NCI-H460 (cell line): ENCODE results near the gene SMURF1. TPM values are rescaled to one million over a fixed set of nuclear protein-coding genes. Genes with fewer than 3 reads are reported as not detected.
"Not testable (repeated sequence)": the region's sequence is repeated elsewhere in the genome, so short reads cannot be mapped to it uniquely, and the experiment has no call there.

Experiments
- DNase-seq: peaks from one replicate; pipeline ENCODE4 v3.0.0-alpha.2; 2016; ENCODE audit warnings: low read depth; ENCODE audit errors: extremely low read depth
- total RNA-seq: library from RNA; depleted of rRNA; stranded (reverse); fragments of >200 nt; shearing (Covaris generic); gene quantifications from 2 replicates; pipeline ENCODE4 v1.2.3, GENCODE V29; 2014

The SMURF1 gene
- total RNA-seq, 1 experiment from 2014 or later, result 26.4 TPM

DNA sequence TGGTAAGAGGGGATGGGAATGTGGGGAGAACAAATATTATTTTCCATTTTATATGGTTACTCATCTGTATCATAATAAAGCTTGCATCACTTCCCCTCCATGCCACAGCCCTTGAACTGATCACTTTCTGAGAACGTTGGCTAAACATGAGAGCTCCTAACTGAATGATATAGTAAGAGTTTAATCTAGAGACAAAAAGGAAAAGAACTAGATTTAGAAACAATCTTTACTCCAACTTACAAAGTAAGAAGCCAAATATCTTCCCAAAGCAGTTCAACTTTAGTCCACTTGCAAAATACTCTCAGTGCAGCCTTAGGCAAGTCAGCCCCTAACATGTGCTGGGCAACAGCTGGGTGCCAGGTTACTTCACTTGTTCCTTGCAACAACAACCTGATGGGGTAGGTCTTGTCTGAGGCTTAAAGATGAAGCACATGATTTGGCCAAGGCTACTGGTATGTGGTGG, 20.3 kb downstream of the SMURF1 start:
- no peak for DNase-seq

DNA sequence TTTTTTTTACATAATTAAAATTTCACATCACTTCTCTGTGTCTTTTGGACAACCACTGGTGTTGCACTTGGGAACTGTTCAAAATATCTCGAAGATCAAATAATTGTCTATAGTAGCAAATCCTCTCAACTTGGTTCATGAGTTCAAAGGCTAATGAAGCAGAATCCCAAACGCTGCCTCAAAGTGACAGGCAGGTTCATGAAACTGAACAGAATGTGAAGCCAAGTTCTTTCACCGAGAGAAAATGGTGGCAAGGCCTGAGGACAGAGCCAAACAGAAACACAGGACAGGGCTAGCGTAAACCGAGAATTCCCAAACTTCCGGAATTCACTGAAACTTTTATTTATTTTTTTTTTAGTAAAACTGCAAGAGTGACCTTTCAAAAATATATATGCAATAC, 21.1 kb downstream of the SMURF1 start:
- no peak for DNase-seq

DNA sequence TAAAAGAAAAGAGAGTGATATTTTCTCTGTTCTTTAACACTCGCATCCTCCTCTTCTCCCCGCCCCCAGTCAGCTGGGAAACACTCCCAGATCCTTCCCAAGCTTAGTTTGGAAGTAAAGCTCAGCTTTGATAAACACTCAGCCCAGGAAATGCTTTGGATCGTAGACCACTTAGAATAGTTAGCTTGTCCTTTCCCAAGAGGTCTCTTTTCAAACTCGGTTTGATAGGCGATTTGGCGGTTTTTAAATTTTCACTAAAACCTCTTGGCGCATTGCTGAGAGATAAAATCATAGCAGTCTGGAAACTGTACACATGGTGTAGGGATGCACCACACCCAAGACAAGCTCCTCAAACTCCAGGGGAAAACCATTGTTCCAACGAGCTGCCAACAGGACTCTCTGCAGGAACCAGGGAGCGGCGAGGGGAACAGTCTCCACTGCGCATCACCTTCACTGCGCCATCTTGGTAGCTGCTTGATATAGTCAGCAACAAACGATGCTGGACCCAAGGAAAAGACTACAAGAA, 22.3 kb downstream of the SMURF1 start:
- no peak for DNase-seq

DNA sequence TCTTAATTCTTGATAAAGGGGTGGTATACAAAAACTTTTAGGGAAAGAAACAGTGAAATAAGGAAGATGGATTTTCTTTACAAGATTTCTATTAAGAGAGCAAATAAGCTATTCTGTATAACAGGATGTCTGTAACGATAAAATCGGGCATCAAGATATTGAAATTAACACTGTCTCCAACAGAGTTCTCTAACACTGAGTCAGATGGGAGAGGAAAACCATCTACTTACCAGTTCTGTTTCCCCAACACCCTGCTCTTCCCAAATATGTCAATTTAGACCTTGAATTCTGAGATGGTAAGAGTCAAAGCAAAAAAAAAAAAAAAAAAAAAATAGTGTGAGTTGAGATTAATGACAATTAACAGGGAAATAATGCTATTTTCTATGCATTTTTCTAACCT, 23.0 kb downstream of the SMURF1 start:
- DNase-seq, result no peak

DNA sequence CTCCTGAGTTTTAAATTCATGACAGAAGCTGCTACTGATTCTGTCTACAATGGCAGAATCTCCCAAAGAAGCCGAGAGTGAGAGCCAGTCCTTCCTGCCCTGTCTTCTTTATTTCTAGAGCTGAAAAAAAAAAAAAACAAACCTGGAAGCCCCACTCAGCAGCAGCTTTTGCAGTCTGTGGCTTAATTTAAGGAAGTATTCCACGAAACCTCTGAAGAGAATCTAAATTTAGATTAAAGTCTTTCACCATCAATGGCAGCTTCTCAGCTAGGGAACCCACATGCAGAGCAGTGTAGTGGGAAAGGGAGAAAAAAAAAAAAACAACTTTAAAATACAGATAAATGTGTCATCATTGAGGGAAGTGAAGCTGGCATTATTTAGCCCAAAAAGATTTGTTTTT, 23.4 kb downstream of the SMURF1 start:
- no peak for DNase-seq

DNA sequence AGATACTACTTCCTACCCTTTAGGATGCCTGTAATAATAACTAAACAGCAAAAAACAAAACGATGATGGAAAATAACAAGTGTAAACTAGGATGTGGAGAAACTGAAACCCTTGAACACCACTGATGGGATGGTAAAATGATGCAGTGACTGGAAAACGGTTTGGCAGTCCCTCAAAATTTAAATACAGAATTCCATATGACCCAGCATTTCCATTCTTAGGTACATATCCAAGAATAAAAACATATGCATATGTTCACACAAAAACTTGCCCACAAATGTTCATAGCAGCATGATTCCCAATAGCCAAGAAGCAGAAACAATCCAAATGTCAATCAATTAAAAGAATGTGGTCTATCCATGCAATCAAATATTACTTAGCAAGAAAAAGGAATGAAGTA, 25.8 kb downstream of the SMURF1 start:
- no peak for DNase-seq

DNA sequence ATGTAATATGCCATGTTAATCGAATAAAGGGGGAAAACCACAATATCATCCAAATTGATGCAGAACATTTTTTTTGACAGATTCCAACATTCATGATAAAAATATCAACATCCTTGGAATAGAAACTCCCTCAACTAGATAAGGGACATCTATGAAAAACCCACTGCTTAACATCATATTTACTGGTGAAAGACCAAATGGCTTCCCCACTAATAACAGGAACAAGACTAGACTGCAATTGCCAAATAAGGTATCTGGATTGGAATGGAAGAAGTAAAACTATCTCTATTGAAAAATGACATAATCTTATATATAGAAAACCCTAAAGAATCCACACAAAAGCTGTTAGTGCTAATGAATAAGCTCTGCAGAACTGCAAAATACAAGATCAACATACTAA, 27.8 kb downstream of the SMURF1 start:
- no peak for DNase-seq

DNA sequence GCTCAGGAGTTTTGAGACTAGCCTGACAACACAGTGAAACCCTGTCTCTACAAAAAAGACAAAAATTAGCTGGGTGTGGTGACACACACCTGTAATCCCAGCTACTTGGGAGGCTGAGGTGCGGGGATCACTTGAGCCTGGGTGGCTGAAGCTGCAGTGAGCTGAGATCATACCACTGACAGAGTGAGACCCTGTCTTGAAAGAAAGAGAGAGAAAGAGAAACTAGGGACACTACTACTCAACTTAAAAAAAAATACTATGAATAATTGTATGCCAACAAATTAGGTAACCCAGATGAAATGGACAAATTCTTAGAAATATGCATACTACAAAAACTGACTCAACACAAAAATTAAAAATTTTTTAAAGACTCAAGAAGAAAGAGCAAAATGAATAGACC, 28.5 kb downstream of the SMURF1 start:
- no peak for DNase-seq

DNA sequence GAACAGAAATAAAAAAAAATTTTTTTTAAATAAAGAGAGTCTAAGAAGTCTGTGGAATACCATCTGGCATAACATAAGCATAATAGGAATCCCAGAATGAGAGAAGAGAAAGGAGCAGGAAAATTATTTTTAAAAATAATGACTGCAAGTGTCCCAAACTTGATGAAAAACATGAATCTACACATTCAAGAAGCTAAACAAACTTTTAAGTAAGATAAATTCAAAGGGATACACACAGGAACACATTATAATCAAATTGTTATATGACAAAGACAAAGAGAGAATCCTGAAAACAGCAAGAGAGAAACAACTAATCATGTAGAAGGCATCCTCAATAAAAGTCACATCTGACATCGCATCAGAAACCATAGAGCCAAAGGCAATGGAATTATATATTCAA, 30.9 kb downstream of the SMURF1 start:
- no peak for DNase-seq

DNA sequence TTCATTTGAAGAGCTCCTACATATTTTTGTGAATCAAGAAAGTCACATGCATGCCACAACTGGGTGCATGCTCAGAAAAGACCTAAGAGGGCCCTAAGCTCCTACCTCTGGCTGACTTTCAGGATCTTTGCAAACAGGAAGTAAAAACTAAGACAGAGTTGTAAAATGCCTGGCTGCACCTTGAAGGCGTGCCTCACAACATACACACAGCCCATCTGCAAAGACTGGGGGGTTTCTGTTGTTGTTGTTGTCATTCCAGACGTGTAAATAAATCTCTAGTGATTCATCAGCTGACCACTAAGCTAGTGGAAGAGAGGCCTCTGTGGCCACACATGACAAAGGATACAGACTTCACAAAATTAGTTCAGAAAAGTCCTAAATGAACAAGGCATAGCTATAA, 31.8 kb downstream of the SMURF1 start:
- DNase-seq, result no peak

DNA sequence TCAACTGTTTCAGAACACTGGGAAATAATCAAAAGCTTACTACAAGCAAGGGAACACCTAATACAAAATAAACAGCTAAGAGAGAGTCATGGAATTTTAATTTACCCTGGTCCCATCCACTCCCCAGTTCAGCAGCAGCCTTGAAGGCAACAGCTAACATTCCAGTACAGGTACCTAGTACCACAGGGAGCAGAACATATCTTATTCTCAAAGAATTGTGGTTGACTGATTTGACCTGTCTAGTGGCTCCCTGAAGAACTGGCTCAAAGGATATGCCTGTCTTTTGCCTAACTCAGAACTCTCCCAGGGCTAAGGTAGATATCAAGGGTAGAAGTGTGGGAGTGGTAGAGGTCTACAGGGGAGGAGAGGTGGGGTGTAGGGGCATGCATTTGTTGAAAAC, 32.3 kb downstream of the SMURF1 start:
- no peak for DNase-seq

DNA sequence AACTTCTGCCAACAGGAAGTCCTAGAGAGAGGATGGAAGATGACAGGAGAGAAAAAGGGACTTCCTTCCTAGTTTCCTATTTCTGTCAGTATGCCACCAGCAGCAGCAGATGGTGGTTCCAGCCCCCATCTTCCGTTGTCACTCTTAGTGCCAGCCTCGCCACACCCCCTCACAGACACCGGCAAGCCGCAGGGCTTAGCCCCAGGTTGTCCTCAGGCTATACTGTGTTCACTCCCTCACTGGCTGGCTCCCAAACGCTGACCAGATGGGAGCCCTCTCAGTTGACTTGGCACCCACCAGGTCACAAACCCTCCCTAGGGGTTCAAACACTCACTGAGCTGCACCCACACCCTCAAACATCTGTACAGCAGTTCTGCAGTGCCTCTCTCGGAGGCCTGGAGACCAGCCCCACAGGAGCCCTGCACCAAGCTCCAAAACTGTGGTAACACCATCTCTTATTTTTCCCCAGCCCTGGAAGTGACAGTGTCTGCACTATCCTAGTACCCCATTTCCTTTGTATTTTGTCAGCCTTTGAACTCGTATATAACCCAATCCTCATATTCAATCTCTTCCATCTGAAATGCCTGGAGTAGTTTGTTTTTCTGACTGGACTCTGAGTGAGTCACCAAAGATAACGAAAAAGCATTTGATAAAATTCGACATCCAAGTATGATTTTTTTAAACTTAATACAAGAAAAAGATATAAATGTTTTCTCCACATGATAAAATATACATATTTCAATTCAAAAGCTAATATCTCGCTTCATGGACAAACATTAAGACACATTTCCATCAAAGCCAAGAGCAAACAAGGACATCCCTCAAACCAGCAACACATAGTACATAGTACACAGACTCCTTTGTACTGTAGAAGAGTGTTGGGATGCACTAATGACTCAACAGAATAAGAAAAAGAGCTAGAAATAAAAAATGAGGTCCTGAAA, 34.5 kb downstream of the SMURF1 start:
- DNase-seq, result no peak

DNA sequence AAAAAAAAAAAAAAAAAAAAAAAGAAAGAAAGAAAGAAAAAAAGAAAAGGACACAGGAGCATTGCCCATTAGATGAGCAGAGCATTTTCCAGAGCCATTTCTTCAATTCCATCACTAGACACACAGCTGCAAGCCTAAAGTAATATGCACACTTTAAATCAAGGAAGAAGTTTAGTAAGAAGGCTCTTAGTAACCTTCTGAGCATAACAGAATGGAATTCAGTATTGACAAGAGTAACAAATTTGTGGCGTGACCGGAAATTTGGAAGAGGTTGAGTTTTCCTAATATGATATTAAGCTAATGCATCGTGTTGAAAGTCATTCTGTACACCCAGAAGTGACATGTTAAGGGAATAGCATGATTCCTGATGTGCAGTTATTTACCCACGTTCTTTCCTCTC, 35.3 kb downstream of the SMURF1 start:
- no peak for DNase-seq

DNA sequence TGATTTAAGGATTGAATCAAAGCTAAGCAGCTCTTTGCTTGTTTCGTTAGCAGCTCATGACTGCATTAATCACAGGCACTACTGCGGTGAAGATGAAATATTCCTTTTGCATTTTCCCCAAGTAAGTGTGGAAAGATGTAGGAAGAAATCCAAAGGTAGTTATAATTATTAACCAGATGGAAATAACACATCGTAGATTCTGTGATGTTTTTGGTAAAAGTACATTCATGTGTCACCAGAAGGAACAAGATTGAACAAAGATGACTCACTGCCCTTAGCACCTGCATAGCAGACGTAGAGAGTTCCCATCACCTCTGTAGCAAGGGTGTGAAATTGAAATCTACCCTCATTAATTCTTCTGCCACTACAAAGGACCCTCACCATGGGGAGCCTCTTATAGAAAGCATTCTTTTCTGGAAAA, 37.1 kb downstream of the SMURF1 start:
- DNase-seq, result no peak

DNA sequence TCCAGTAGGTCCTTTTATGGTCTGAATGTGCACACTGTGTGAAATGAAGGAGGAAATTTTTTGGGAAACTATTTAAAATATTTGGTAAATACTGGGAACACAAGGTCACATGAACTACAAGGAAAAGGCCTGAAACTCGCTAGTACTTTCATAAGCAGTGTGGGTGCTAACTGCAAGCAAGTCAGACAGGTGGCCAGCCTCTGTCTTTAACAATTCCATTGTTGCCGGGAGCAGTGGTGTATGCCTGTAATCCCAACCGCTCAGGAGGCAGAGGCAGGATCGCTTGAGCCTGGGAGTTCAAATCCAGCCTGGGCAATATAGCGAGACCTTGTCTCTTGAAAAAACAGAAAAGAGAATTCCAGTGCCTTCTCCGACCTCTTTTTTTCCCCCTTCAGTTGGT, 37.5 kb downstream of the SMURF1 start:
- no peak for DNase-seq

DNA sequence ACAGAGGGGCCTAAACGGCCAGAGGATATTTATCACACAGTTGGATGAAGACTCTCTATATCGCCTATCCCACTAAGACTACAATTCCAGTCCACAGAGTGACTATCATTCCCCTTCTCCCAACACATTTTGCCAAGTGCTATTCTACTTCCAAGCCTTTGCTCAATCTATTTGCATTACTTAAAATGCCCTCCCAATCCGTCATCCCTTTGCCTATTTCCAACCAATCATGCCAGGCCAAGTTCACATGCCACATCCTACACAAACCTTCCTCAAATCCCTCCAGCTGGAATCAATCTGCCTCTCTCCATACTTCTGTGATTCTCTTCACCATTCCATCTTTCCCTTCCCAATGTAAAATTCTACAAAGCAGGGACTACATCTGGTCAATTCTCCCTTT, 38.2 kb downstream of the SMURF1 start:
- no peak for DNase-seq

DNA sequence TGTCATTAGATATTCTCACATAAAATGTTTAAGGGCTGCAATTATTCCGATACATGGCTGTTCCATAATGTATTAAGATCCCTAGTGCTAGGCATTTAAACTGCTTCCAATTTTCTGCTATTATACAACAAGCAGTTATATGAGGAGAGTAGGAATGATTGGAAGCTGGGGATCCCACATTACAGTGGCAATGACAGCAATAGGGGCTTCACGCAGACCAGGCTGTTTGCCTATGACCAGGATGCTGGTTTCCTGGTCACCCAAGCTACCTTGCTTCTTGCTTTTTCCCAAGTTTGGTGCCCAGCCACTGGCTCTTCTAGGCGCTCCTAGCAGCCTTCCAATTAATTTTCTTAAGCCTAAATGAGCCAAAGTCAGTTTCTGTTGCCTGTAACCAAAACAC, 39.3 kb downstream of the SMURF1 start:
- no peak for DNase-seq

DNA sequence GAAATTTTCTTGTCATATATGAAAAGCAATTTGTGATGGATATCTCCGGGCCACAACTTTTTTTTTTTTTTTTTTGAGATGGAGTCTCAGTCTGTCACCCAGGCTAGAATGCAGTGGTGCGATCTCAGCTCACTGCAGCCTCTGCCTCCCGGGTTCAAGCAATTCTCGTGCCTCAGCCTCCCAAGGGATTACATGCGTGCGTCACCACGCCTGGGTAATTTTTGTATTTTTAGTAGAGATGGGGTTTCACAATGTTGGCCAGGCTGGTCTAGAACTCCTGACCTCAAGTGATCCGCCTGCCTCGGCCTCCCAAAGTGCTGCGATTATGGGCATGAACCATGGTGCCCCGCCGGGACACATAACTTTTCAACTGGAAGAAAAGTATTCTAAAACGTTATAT, 40.1 kb downstream of the SMURF1 start:
- not testable (repeated sequence) for DNase-seq

DNA sequence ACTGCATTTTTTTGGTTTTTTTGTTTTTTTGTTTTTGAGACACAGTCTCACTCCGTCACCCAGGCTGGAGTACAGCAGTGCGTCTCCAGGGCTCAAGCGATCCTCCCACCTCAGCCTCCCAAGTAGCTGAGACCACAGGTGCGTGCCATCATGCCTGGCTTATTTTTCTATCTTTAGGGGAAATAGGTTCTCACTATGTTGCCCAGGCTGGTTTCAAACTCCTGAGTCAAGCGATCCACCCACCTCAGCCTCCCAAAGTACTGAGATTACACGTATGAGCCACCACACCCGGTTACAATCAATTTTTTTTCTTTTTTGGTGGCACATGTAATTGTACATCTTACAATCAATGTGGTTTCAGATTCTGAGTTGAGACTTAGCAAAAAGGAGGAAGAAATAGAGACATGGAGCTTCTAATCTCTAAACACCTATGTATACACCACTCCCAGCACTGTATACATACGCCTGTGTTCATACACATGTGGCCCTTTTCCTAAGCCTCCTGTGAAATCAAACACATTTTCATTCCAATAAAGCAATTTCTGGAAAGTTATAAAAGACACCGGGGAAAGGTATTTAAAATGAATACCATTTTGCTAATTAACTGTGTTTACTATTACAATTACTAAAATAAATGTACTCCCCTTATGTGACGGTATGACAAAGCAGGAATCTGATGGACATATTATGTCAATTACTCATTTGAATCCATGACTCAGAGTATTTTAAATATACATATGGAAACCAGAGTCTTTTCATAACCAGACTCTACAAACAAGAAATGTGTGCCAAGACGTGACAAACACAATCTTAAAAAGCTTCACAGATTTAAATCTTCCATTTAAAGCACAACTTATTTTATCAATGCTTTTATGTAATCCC, 40.9 kb downstream of the SMURF1 start:
- DNase-seq, result no peak

DNA sequence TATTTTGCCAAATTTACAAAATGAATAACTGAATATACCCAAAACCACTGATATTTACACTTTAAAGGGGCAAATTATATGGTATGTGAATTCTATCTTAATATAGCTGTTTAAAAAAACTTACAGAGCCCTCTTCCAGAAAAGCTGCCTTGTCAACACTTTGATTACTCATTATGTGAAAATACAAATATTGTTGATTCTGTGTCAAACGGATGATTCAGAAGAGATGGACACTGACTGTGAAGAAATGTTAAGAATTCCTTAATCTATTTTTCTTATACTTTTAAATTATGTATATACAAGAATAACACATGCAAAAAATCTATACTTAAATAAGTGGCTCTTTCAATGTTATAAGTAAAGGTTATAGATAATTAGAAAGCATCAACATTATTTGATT, 41.5 kb downstream of the SMURF1 start:
- DNase-seq, result no peak

DNA sequence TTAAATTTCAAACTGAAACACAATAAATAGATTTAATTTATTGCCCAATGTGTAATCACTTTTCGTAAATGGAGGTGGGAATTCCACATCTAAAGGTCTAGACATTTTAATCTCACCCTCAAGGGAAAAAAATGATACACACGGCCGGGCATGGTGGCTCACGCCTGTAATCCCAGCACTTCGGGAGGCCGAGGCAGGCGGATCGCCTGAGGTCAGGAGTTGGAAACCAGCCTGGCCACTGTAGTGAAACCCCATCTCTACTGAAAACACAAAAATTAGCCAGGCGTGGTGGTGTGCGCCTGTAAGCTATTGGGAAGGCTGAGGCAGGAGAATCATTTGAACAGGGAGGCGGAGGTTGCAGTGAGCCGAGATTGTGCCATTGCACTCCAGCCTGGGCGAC, 42.4 kb downstream of the SMURF1 start:
- not testable (repeated sequence) for DNase-seq
